ENCODE measurements around the gene LOXL3.

LOXL3 gene

DNA sequence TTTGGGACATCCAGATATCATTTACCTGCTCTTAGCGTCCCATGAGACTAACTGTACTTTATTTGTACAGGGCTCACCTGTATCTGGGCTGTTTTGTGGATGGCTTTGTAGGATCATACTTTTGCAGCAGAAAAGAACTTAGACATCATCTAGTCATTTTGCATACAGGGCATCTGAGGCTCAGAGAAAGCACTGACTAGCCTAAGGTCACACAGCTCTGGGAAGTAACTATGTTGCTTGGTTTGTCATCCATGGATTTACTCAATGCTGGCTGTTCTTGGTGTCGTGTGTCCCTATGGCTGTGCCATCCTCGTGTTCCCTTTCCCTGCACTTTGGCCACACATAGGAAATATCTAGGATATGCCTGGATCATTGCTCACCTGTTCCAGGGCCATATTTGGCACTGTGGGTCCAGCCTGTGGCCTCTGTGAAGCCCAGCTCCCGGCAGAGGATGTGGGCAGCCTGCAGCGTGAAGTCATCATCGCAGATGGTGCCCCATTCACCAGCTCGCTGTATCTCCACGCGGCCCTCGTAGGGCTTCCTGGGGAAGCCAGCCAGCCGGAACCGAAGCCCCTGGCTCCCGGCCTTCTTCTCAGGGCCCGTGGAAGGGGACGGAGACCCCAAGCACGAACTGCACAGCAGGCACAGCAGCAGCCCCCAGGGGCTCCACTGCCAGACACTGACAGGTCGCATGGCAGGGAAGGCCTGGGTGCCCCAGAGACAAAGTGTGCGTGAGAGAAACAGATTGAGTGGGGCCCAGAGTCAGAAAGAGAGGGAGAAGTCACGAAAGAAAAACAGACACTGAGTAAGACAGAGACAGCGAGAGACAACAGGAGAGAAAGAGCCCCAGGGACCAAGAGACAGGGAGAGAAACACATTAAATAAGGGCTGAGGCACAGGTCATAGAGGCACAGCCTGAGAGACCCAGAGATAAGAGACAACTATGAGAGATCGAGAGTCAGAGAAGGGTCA lies 1.5 kb downstream of the LOXL3 start:
- no peak for DNase-seq (ENCODE audit: low spot score)
- FAIRE-seq: no peak

- FAIRE-seq (no peak), DNase-seq (ENCODE audit: low spot score) (no peak)
Observed at GRCh38 chr2:74551530-74551929, 2.2 kb downstream of the LOXL3 start.

DNA sequence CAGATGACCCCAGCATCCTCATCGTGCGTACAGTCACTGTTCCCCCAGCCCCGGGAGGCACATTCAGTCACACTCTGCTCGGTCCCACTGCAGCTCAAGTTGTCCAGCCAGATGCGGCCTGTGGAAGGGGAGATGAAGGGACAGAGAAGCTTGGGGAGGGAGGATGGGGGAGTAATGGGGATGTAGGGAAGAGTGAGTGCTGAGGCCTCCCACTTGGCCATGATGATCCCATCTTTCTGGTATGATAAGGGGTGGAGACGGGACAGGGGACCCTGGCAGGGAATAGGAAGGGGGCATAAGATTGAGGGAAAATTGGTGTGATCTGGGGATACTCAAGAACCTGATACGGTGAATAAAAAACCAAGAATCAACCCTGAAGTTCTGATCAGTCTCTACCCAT lies 3.5 kb downstream of the LOXL3 start:
- FAIRE-seq: no peak
- DNase-seq (ENCODE audit: low spot score): no peak

DNA sequence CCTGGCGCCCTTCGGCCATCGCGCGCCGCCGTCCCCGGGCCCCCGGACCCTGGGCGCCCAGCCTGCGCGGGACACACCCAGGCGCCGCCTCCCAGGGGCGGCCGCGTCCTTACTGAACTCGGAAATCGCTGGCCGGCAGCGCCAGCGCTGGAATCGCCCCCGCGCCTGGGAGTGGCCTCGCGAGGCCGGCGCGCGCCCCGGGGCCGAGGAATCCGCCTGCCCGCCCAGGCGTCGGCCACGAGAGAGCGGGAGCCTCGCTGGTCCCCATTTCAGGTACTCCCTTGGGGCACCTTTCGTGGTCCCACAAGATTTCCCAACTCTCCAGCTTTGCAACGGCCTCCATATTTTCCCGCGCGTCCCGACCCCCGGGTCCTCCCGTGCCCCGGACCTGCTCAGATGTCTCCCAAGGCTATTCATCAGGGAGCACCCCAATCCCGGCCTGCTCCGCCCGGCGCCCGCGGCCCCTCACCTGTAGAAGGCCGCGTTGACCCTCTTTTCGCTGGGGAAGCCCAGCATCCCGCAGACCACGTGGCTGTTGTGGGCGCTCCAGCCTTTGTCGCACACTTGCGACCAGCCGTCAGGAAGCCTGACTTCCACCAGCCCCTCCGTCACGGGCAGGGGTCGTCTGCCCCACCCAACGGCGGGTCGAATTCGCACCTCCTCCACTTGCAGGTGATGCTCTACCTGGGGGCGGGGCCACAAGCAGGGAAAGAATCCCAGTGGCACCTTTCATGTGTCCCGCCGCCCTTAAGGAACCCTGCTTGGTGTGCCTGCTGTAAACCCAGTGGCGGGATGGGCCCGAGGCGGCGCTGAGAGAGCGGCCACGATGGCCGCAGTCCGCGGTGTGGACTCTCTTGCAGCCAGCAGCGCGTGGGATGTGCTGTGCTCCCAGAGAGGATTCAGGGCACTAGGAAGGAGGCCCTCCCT lies 4.6 kb downstream of the LOXL3 start:
- FAIRE-seq (no peak), DNase-seq (ENCODE audit: low spot score) (no peak)

- no peak for DNase-seq (ENCODE audit: low spot score)
- no peak for FAIRE-seq
Observed at GRCh38 chr2:74548285-74548899, 5.3 kb downstream of the LOXL3 start.

- FAIRE-seq (no peak), DNase-seq (ENCODE audit: low spot score) (no peak)
Observed at GRCh38 chr2:74546004-74546403, 7.7 kb downstream of the LOXL3 start.

- no peak for FAIRE-seq
- no peak for DNase-seq (ENCODE audit: low spot score)
Observed at GRCh38 chr2:74544634-74545033, 9.1 kb downstream of the LOXL3 start.

- FAIRE-seq: no peak
- DNase-seq (ENCODE audit: low spot score): no peak
Observed at GRCh38 chr2:74542978-74543377, 10.8 kb downstream of the LOXL3 start.

- no peak for DNase-seq (ENCODE audit: low spot score)
- no peak for FAIRE-seq
Observed at GRCh38 chr2:74540291-74540690, 13.5 kb downstream of the LOXL3 start.

DNA sequence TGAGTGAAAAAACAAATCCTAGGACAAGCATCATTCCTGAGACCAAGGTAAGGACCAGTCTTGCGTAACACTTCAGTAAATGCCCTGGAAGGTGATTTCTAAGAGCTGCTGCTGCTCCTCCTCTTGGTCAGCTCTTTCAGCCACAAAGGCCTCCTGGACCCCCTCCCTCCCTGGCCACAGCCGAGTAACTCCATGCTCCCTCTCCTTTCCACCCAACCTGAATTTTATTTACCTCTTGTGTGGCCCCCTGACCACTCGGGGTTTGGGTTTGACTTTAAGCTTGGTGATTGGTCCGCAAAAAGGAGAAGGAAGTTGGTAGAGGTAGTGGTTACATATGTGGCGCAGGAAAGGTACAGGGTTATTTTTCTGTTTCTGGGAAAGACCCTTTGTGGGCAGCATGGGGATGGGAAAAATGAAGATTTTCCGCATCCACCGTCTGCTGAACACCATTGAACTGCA lies 14.8 kb downstream of the LOXL3 start:
- FAIRE-seq (no peak), DNase-seq (ENCODE audit: low spot score) (no peak)

- DNase-seq (ENCODE audit: low spot score) (no peak), FAIRE-seq (no peak)
Observed at GRCh38 chr2:74537140-74537539, 16.6 kb downstream of the LOXL3 start.

GRCh38 chr2:74536166-74536950 lies 17.4 kb downstream of the LOXL3 start:
- no peak for DNase-seq (ENCODE audit: low spot score)
- FAIRE-seq: no peak

GRCh38 chr2:74535440-74535965 lies 18.2 kb downstream of the LOXL3 start:
- DNase-seq (ENCODE audit: low spot score) (no peak), FAIRE-seq (no peak)

GRCh38 chr2:74534411-74534810 lies 19.3 kb downstream of the LOXL3 start:
- DNase-seq (ENCODE audit: low spot score) (no peak), FAIRE-seq (no peak)

- FAIRE-seq (no peak), DNase-seq (ENCODE audit: low spot score) (no peak)
Observed at GRCh38 chr2:74533464-74533863, 20.3 kb downstream of the LOXL3 start.

DNA sequence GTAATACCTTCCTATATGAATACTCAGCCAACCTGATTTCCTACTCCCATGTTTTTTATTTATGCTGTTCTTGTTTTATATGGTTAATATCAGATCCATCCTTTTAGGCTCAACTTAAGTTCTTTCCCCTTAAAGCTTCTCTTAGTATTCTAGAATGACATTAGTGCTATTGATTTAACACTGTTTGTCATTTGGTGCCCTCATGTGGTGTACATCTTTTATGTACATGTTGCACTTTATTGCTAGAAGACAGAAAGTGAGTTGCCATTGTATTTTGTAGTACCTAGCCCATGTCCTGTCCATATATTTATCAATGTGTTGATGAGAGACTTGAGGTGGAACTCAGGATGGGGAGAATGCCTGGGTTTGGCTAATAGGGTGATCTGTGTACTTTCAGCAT lies 21.5 kb downstream of the LOXL3 start:
- peak; percentile 26 for DNase-seq (ENCODE audit: low spot score)
- FAIRE-seq: no peak

GRCh38 chr2:74531666-74532065 lies 22.1 kb downstream of the LOXL3 start:
- no peak for FAIRE-seq

DNA sequence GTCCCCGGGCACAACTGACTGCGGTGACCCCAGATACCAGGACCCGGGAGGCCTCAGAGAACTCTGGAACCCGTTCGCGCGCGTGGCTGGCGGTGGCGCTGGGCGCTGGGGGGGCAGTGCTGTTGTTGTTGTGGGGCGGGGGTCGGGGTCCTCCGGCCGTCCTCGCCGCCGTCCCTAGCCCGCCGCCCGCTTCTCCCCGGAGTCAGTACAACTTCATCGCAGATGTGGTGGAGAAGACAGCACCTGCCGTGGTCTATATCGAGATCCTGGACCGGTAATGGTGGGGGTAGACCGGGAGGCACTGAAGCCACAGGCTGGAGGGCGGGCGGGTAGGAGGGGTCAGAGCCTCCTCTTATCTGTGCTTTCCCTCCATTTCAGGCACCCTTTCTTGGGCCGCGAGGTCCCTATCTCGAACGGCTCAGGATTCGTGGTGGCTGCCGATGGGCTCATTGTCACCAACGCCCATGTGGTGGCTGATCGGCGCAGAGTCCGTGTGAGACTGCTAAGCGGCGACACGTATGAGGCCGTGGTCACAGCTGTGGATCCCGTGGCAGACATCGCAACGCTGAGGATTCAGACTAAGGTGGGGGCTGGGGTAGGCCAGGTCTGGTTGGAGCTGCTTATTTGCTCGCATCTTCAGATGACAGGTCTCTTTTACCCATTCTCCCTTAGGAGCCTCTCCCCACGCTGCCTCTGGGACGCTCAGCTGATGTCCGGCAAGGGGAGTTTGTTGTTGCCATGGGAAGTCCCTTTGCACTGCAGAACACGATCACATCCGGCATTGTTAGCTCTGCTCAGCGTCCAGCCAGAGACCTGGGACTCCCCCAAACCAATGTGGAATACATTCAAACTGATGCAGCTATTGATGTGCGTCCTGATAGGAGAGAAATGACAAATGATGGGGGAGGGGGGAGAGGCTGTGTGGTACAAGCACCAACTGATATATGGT lies 23.2 kb downstream of the LOXL3 start:
- FAIRE-seq (no peak), DNase-seq (ENCODE audit: low spot score) (no peak)

More at GRCh38 chr2:74531666-74532065, 22.1 kb downstream of the LOXL3 start:
- DNase-seq (ENCODE audit: low spot score): no peak

Measured in RCC 7860 (cell line).